GM18867 (cell line): Measurements from ENCODE around the gene CCDC92.
"Not testable (repeated sequence)": the region's sequence is repeated elsewhere in the genome, so short reads cannot be mapped to it uniquely, and the experiment has no call there.

Experiments used
- ATAC-seq: cut with Tn5 transposase; IDR thresholded peaks from one replicate; pipeline ENCODE4 v1.9.1; 2021; ENCODE audit warnings: mild to moderate bottlenecking, moderate library complexity; ENCODE audit not compliant: unreplicated experiment

The CCDC92 gene

DNA sequence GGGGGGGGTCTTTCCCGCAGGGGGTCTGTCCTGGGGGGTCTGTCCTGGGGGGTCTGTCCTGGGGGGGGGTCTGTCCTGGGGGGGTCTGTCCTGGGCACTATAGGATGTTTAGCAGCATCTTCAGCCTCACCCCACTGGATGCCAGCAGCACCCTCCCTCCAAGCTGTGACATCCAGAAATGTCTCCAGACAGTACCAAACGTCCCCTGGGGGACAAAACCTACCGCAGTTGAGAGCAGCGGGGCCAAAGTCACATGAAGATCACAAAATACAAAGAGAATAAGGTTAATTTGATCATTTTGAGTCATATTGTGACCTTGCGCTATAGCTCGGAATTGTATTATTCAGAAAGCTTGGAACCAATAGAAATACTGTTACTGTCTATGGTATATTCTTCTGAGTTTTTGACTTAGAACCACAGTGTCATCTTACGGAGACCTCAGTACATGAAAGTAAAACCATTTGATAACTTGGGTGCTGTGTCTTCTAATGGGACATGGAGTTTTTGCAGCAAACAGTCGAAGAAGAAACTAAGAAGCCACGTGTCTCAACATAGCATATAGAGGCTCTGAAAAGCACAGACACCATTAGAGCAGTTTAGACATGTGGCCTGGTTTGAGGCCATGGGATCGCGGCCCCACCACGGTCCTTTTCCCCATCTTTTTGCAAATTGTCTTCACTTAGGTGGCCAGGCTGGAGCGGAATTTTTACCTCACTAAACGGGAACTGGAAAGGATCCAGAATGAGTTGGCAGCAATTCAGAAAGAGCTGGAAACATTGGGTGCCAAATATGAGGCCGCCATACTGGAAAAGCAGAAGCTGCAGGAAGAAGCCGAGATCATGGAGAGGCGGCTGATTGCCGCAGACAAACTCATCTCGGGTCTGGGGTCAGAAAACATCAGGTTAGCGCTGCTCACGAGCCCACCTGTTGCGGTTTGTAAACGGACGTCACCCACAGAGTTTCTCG lies 59.9 kb downstream of the CCDC92 start:
- no peak for ATAC-seq

DNA sequence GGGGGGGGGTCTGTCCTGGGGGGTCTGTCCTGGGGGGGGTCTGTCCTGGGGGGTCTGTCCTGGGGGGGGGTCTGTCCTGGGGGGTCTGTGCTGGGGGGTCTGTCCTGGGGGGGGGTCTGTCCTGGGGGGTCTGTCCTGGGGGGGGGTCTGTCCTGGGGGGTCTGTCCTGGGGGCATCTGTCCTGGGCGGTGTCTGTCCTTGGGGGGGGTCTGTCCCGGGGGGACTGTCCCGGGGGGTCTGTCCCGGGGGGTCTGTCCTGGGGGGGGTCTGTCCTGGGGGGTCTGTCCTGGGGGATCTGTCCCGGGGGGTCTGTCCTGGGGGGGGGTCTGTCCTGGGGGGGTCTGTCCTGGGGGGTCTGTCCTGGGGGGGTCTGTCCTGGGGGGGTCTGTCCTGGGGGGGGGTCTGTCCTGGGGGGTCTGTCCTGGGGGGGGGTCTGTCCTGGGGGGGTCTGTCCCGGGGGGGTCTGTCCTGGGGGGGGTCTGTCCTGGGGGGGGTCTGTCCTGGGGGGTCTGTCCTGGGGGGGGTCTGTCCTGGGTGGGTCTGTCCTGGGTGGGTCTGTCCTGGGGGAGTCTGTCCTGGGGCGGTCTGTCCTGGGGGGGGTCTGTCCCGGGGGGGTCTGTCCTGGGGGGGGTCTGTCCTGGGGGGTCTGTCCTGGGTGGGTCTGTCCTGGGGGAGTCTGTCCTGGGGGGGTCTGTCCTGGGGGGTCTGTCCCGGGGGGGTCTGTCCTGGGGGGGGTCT lies 60.8 kb downstream of the CCDC92 start:
- not testable (repeated sequence) for ATAC-seq

- ATAC-seq = no peak
Observed at GRCh38 chr12:123910761-123911193, 61.9 kb downstream of the CCDC92 start.

- ATAC-seq = no peak
Observed at GRCh38 chr12:123910057-123910456, 62.6 kb downstream of the CCDC92 start.

DNA sequence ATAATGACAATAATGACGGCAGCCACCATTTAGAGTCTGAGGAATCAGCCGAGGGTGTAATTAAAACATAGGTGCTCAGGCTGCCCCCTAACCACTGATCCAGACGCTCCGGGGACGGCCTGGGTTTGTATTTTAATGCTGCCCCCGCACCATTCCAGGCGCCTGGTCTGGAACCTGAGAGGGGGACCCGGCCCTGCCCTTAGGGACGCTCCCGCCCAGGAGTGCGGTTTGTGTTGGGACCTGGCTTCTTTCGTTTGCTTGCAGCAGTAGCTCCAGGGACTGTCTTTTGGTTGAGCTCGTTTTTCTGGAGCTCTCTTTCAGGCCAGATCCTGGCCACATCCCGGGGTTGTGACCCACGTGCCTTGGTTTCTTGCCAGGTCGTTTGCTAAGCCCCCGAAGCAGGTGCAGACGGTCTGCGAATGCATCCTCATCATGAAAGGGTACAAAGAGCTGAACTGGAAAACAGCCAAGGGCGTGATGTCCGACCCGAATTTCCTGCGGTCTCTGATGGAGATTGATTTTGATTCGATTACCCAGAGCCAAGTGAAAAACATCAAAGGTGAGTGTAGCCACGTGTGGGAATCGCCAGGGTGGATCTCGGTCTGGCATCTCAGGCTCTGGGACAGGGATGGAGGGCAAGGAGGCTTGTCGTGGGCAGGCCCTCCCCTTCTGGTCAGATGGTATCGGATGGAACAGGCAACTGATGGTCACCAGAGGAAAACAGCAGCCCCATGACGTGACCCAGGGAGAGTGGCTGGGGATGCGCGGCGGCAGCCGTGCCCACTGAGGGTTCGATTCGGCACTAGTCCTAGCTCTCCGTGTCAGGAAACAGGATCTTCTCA lies 63.5 kb downstream of the CCDC92 start:
- no peak for ATAC-seq

GRCh38 chr12:123907726-123908476 lies 64.7 kb downstream of the CCDC92 start:
- no peak for ATAC-seq

DNA sequence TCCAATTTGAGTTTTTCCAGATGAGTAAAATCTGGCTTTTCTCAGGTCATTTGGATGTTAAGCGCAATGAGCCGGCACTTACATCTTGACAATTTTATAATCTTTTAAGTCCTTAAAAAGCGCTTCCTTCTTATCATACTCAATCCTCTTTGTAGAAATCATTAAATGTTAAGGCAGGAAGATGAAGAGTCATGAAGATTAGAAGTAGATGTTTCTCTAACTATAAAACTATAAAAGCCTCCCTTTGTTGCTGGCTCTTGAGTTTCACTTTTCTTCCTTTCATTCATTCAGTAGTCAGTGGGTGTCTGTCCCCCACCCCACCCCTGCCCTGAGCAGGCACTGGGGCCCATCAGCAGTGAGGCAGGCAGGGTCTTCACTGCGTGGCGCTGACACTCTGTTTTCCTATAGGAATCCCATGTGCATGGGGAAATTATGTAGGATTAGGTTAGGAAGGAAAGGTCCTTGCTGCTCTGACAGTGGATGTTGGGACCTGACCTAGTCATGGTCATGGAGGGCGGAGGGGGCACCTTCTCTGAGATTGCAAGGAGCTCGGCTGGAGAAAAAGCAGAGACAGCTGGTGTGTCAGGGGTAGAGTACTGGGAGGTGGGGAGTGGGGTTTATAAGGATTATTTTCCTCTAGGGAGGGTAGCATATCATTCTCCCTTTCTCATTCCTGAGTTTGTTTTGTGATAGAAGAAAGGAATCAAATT lies 65.8 kb downstream of the CCDC92 start:
- ATAC-seq = no peak

DNA sequence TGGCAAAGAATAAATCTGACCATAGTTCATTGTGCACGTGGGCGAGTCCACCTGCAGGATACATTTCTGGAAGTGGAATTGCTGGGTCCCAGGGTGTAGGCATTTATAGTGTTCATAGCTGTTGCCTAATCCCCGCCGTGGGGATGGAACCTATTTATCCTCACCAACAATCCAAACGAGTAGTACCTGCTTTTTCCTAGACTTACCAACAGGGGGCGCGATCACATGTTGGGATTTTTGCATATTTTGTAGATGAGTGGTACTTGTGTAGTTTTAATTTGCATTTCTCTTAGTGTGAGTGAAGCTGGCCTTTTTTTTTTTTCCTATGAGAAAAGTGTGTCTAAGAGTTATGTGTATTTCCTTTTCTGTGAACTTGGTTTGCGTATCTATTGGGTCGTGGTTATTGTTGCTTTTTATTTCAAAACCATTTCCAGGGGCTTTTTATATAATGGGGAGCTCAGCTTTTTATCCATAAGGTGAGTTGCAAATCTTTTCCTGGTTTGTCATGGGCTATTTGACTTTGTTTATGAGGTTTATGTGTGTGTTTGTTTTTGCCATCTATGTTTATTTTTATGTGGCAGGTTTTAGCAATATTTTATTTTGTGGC lies 67.2 kb downstream of the CCDC92 start:
- ATAC-seq = no peak

- no peak for ATAC-seq
Observed at GRCh38 chr12:123903301-123904065, 69.1 kb downstream of the CCDC92 start.

DNA sequence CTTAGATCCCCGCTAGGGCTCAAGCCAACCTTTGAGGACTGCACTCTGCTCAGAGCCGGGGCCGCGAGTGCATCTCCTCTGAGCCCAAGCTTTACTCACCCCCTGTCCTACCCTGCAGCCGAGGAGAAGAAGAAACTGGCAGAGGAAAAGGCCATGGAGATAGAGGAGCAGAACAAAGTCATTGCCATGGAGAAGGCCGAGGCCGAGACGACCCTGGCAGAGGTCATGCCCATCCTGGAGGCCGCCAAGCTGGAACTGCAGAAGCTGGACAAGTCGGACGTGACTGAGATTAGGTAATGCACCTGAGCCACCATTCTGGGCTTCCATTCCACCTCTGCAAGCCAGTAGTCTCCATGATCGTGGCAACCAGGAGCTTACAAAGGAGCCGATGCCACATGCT lies 69.8 kb downstream of the CCDC92 start:
- ATAC-seq = no peak

GRCh38 chr12:123900871-123901376 lies 71.7 kb downstream of the CCDC92 start:
- ATAC-seq = no peak

GRCh38 chr12:123899368-123899767 lies 73.3 kb downstream of the CCDC92 start:
- no peak for ATAC-seq

- ATAC-seq = no peak
Observed at GRCh38 chr12:123898673-123899072, 74.0 kb downstream of the CCDC92 start.

DNA sequence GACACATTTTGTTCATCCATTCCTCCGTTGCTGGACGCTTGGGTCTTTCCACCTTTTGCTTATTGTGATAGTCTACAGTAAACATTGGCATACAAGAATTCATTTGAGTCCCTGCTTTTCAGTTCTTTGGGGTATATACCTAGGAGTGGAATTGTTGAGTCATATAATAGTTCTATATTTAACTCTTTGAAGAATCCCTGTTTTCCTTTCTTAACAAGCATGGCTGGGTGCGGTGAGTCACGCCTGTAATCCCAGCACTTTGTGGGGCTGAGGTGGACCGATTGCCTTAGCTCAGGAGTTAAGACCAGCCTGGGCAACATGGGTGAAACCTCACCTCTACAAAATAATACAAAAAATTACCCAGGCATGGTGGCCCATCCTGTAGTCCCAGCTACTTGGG lies 75.4 kb downstream of the CCDC92 start:
- no peak for ATAC-seq

DNA sequence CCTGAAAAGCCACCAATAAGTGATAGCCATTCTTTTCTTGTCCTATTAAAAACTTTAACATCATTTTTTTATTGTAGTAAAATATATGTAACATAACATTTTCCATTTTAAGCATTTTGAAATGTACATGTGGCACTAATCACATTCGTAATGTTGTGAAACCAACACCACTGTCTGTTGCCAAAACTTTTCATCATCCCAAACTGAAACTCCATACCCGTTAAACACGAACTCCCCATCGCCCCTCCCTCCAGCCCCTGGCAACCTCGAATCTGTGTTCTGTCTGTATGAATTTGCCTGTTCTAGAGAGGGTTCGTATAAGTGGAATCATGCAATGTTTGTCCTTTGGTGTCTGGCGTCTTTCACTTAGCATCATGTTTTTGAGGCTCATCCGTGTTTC lies 75.9 kb downstream of the CCDC92 start:
- no peak for ATAC-seq

GRCh38 chr12:123895451-123895850 lies 77.2 kb downstream of the CCDC92 start:
- no peak for ATAC-seq

GRCh38 chr12:123894823-123895345 lies 77.7 kb downstream of the CCDC92 start:
- ATAC-seq = no peak

DNA sequence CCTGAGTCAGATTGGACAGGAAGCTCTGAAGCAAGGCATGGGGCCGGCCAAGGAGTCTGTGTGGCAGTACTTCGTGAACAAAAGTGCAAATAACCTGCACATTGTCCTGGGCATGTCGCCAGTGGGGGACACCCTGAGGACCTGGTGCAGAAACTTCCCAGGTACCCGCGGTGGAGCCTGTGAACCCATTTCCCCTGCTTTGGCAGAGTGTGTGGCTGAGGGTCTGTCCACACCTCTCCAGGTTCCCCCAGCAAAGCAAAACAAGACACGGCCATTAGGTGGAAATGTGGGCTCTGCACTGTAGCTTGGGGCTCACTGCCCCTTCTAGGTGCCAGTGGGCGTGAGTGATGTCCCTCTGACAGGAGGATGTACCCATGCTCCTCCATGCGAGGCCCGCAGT lies 79.4 kb downstream of the CCDC92 start:
- no peak for ATAC-seq
